Measurements from ENCODE around the gene SAMSN1. TPM values are rescaled to one million over a fixed set of nuclear protein-coding genes. Genes with fewer than 3 reads are reported as not detected.

SAMSN1 gene
- polyA plus RNA-seq, 3 donors from 2014 or later, result 15.4 to 21.0 (median 19.6) TPM

- peak overlapping the region in 1 of 6 donors; percentile 20 for H3K27ac Mint-ChIP-seq
- peaks cover 0 to 2% (median 0%) of the 10 kb centered on the region in 6 donors for H3K9me3 Mint-ChIP-seq
- H3K4me3 Mint-ChIP-seq, result no peak overlapping the region
- peaks cover 11 to 23% of the 10 kb centered on the region in 2 donors for H3K4me1 Mint-ChIP-seq
- DNase-seq, result peak in 1 of 3 donors; percentile 2
- peaks cover 0 to 2% (median 0%) of the 10 kb centered on the region in 3 donors for H3K27me3 Mint-ChIP-seq (ENCODE audit: low read depth in 3 of 3)
- H3K36me3 Mint-ChIP-seq, result peaks cover 0 to 4% (median 0%) of the 10 kb centered on the region in 3 donors
These were observed 92.6 kb downstream of the SAMSN1 start for GRCh38 chr21:14453339-14454015.

- peaks cover 0 to 4% (median 0%) of the 10 kb centered on the region in 3 donors for H3K36me3 Mint-ChIP-seq
- H3K4me3 Mint-ChIP-seq, result no peak overlapping the region
- peaks cover 11 to 23% of the 10 kb centered on the region in 2 donors for H3K4me1 Mint-ChIP-seq
- no peak for DNase-seq
- H3K9me3 Mint-ChIP-seq, result peaks cover 0 to 2% (median 0%) of the 10 kb centered on the region in 6 donors
- H3K27ac Mint-ChIP-seq, result peak overlapping the region in 1 of 6 donors; percentile 20
- peaks cover 0 to 2% (median 0%) of the 10 kb centered on the region in 3 donors for H3K27me3 Mint-ChIP-seq (ENCODE audit: low read depth in 3 of 3)
These were observed 93.3 kb downstream of the SAMSN1 start for GRCh38 chr21:14452727-14453241.

GRCh38 chr21:14452031-14452726 lies 93.9 kb downstream of the SAMSN1 start:
- H3K9me3 Mint-ChIP-seq, result peaks cover 0 to 2% (median 0%) of the 10 kb centered on the region in 6 donors
- DNase-seq, result no peak
- no peak overlapping the region for H3K4me3 Mint-ChIP-seq
- peaks cover 11 to 23% of the 10 kb centered on the region in 2 donors for H3K4me1 Mint-ChIP-seq
- no peak overlapping the region for H3K27ac Mint-ChIP-seq
- H3K27me3 Mint-ChIP-seq (ENCODE audit: low read depth in 3 of 3), result peaks cover 0 to 2% (median 0%) of the 10 kb centered on the region in 3 donors
- peaks cover 0 to 4% (median 0%) of the 10 kb centered on the region in 3 donors for H3K36me3 Mint-ChIP-seq

DNA sequence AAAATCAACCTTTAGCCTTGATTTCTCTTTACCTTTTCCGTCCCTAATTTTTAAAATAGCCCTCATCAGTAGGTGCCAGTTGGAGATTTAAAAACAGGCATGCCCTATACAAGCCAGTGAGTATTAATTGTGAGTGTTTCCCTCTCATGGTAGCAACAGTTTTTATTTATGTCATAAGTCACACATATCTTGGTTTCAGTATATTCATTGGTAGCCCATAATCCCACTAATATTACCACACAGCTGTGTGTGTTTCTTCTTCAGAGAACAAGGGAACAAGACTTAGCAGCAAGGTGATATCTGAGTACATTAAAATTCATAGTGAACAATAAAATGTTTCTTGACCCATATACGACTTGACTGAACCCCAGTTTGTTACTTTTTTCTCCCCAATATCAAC lies 94.6 kb downstream of the SAMSN1 start:
- H3K27ac Mint-ChIP-seq, result no peak overlapping the region
- H3K4me1 Mint-ChIP-seq, result peaks cover 11 to 23% of the 10 kb centered on the region in 2 donors

DNA sequence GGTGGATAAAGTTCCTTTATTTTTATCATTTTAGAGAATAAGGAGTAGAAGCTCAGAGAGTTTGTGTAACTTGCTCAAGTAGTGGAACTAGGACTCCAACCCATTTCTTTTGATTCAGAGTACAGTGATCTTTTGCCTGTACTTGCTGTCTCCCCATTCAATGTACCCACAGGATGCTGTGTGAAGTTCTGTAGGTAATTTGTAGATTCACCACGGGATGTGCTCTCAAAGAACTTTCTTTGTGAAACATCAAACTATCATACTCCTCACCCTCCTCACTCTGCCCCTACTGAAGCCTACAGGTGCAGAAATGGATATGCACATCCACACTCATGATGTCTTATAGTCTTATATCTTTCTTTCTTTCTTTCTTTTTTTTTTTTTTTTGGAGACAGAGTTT lies 97.3 kb downstream of the SAMSN1 start:
- no peak for DNase-seq
- Mint-ChIP-seq H3K4me3 (no peak overlapping the region), H3K27me3 (ENCODE audit: low read depth in 3 of 3) (peaks cover 0 to 2% (median 0%) of the 10 kb centered on the region in 3 donors), H3K27ac (no peak overlapping the region), H3K36me3 (peaks cover 0 to 4% (median 0%) of the 10 kb centered on the region in 3 donors), H3K9me3 (peaks cover 0 to 2% (median 0%) of the 10 kb centered on the region in 6 donors), H3K4me1 (peaks cover 10 to 11% of the 10 kb centered on the region in 2 donors)

More for the DNA sequence above, 94.6 kb downstream of the SAMSN1 start:
- H3K36me3 Mint-ChIP-seq, result peaks cover 0 to 4% (median 0%) of the 10 kb centered on the region in 3 donors
- H3K27me3 Mint-ChIP-seq (ENCODE audit: low read depth in 3 of 3), result no peaks in the 10 kb centered on the region
- H3K9me3 Mint-ChIP-seq, result peaks cover 0 to 2% (median 0%) of the 10 kb centered on the region in 6 donors
- DNase-seq, result no peak
- H3K4me3 Mint-ChIP-seq, result no peak overlapping the region

GRCh38 chr21:14438211-14438610 lies 107.9 kb downstream of the SAMSN1 start:
- Mint-ChIP-seq H3K27me3 (ENCODE audit: low read depth in 3 of 3) (peaks cover 0 to 2% (median 0%) of the 10 kb centered on the region in 3 donors), H3K9me3 (no peaks in the 10 kb centered on the region), H3K27ac (no peak overlapping the region), H3K4me1 (no peaks in the 10 kb centered on the region), H3K36me3 (peaks cover 0 to 3% (median 0%) of the 10 kb centered on the region in 3 donors), H3K4me3 (no peak overlapping the region)
- no peak for DNase-seq

DNA sequence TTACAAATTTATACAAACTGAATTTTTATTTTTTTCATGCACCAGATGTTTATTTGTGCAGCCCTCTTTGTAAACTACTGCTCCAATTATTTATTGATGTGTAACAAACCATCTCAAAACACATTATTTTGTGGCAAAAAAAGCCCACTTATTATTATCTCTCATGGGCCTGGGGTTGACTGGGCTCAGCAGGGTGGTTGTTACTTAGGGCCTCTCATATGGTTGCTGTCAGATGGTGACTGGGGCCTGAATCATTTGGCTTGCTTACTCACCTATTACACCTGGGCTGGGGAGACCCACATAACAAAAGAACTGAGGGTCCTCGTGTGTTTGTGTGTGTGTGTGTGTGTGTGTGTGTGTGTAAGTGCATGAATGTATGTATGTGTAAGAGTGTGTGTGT lies 110.7 kb downstream of the SAMSN1 start:
- no peak overlapping the region for H3K4me3 Mint-ChIP-seq
- H3K27ac Mint-ChIP-seq, result no peak overlapping the region
- peaks cover 0 to 2% (median 2%) of the 10 kb centered on the region in 3 donors for H3K27me3 Mint-ChIP-seq (ENCODE audit: low read depth in 3 of 3)
- no peaks in the 10 kb centered on the region for H3K4me1 Mint-ChIP-seq
- DNase-seq, result no peak
- H3K36me3 Mint-ChIP-seq, result no peaks in the 10 kb centered on the region
- H3K9me3 Mint-ChIP-seq, result no peaks in the 10 kb centered on the region

Other genes starting within 250 kb of the SAMSN1 start
- gene HSPA13, start 163.2 kb downstream of the SAMSN1 start, polyA plus RNA-seq, result 10 to 100 TPM; 14.1 to 16.7 (median 15.4) TPM

Measured in immature natural killer cell (primary cell).